OCI-LY1 (cell line): ENCODE data around the gene DNMT3A.

Source experiments
- EZH2 ChIP-seq: fragments of 200-600 bp; sonication (generic), shearing (Covaris generic); IDR thresholded peaks from 2 replicates; pipeline ENCODE4 v1.8.0; 2017; ENCODE audit warnings: borderline replicate concordance, mixed run types, mild to moderate bottlenecking, antibody characterized with exemption, low read length, moderate library complexity, mixed read lengths
- TF ChIP-seq, protein P1 (sequence below): fragments of 200-600 bp; sonication (generic), shearing (Covaris generic); IDR thresholded peaks from 2 replicates; pipeline ENCODE4 v1.5.1; 2017; ENCODE audit warnings: mild to moderate bottlenecking, antibody characterized with exemption, low read length, moderate library complexity, mixed read lengths

DNA sequence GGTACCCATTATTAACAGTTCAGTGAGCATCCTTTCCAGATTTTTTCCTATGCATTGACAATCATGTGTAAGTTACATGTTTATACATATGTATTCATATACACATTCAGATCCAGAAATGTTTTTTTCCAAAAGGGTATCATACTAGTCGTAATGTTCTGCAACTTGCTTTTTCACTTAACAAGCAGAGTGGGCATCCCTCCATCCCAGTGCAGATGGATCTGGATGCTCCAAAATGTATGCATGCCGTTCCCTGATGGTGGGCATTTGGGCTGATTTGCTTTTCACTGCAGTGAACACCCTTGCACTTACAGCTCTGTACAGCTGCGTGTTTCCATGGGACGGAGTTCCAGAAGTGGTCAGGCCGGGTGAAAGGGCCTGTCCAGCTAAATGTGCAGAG lies 57.0 kb downstream of the DNMT3A start:
- TF ChIP-seq, protein P1, sequence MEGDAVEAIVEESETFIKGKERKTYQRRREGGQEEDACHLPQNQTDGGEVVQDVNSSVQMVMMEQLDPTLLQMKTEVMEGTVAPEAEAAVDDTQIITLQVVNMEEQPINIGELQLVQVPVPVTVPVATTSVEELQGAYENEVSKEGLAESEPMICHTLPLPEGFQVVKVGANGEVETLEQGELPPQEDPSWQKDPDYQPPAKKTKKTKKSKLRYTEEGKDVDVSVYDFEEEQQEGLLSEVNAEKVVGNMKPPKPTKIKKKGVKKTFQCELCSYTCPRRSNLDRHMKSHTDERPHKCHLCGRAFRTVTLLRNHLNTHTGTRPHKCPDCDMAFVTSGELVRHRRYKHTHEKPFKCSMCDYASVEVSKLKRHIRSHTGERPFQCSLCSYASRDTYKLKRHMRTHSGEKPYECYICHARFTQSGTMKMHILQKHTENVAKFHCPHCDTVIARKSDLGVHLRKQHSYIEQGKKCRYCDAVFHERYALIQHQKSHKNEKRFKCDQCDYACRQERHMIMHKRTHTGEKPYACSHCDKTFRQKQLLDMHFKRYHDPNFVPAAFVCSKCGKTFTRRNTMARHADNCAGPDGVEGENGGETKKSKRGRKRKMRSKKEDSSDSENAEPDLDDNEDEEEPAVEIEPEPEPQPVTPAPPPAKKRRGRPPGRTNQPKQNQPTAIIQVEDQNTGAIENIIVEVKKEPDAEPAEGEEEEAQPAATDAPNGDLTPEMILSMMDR, result no peak
- TF ChIP-seq EZH2, result no peak
